Caco-2 (cell line): ENCODE measurements around the gene TPSD1. TPM values are rescaled to one million over a fixed set of nuclear protein-coding genes. Genes with fewer than 3 reads are reported as not detected.

ENCODE experiments used
- BruUV-seq: library from RNA; stranded (reverse); fragments of 400-500 nt; replicated peaks from 2 replicates; lab custom pipeline; 2021; lab: Mats Ljungman, UMichigan
- CTCF ChIA-PET: fragments of 300-600 bp; sonication (Branson Sonifier 250); formaldehyde crosslinking; loops from one replicate; lab custom pipeline; 2022; ENCODE audit warnings: antibody characterized with exemption; lab: Charles Lee
- POLR2A ChIA-PET: fragments of 300-600 bp; sonication (Branson Sonifier 250); formaldehyde crosslinking; loops from one replicate; lab custom pipeline; 2022; ENCODE audit warnings: antibody characterized with exemption; lab: Charles Lee
- DNase-seq, 2 experiments: peaks; one replicate each; pipeline versions ENCODE4 v3.0.0 to v3.0.0-alpha.2; 2020 to 2022
- H3K27me3 ChIP-seq: replicated peaks from 2 replicates; pipeline ENCODE4 v1.6.0; 2011; ENCODE audit warnings: low read length; ENCODE audit not compliant: control insufficient read depth, insufficient read depth
- H3K36me3 ChIP-seq: 2 replicates; pipeline ENCODE4 v1.5.1; 2011; ENCODE audit warnings: low read length; ENCODE audit not compliant: control insufficient read depth, insufficient read depth
- H3K4me1 ChIP-seq: fragments of 250-450 bp; sonication (Bioruptor Pico); 2 replicates; pipeline ENCODE4 v1.5.1; 2020; ENCODE audit warnings: mild to moderate bottlenecking
- H3K4me3 ChIP-seq: 2 replicates; pipeline ENCODE4 v1.5.1; 2011; ENCODE audit warnings: low read depth, mild to moderate bottlenecking, control low read depth, low read length
- H3K9me3 ChIP-seq: fragments of 250-450 bp; sonication (Bioruptor Pico); 2 replicates; pipeline ENCODE4 v1.5.1; 2020; ENCODE audit warnings: mild to moderate bottlenecking, moderate library complexity
- H3K27ac Mint-ChIP-seq: one replicate; pipeline ENCODE4 v1.8.0; 2022; ENCODE audit warnings: mixed read lengths; ENCODE audit not compliant: unreplicated experiment
- H3K27me3 Mint-ChIP-seq: one replicate; pipeline ENCODE4 v1.8.0; 2022; ENCODE audit warnings: mixed read lengths; ENCODE audit not compliant: insufficient read depth, unreplicated experiment
- H3K36me3 Mint-ChIP-seq: one replicate; pipeline ENCODE4 v1.8.0; 2022; ENCODE audit warnings: mild to moderate bottlenecking, mixed read lengths; ENCODE audit not compliant: insufficient read depth, unreplicated experiment
- H3K4me1 Mint-ChIP-seq: one replicate; pipeline ENCODE4 v1.8.0; 2022; ENCODE audit warnings: low read depth, mixed read lengths; ENCODE audit not compliant: unreplicated experiment
- H3K4me3 Mint-ChIP-seq: one replicate; pipeline ENCODE4 v1.8.0; 2022; ENCODE audit warnings: mild to moderate bottlenecking, moderate library complexity, mixed read lengths; ENCODE audit not compliant: unreplicated experiment
- H3K9me3 Mint-ChIP-seq: one replicate; pipeline ENCODE4 v1.8.0; 2022; ENCODE audit warnings: mixed read lengths; ENCODE audit not compliant: unreplicated experiment
- intact Hi-C: fragments of 100-400 bp; cut with micrococcal nuclease; formaldehyde crosslinking; loops from one replicate; pipeline ENCODE4 v1.10.0; 2022; ENCODE audit not compliant: unreplicated experiment
- total RNA-seq: library from RNA; stranded (reverse); gene quantifications from 2 replicates; pipeline ENCODE4 v1.2.3, GENCODE V29; 2022
- TF ChIP-seq, protein P1 (sequence below), 2 experiments: fragments of 200-600 bp in 1 of 2; IDR thresholded peaks; 1 replicate in 1 of 2; 2 replicates in 1 of 2; pipeline versions ENCODE4 v1.5.1 to v1.8.0; 2011 to 2022; ENCODE audit warnings: antibody characterized with exemption in 1 of 2, control low read depth in 1 of 2, inconsistent platforms in 1 of 2, low read depth in 1 of 2, low read length in 1 of 2, mild to moderate bottlenecking in 1 of 2, moderate library complexity in 1 of 2; ENCODE audit not compliant: insufficient read depth in 1 of 2, severe bottlenecking in 1 of 2, unreplicated experiment in 1 of 2

TPSD1 gene
- total RNA-seq, 1 experiment from 2014 or later: not detected

- Histone ChIP-seq H3K36me3 (no peaks in the 10 kb centered on the region), H3K9me3 (no peaks in the 10 kb centered on the region), H3K4me3 (no peak overlapping the region), H3K4me1 (no peaks in the 10 kb centered on the region), H3K27me3 (no peaks in the 10 kb centered on the region)
- BruUV-seq: no TSS peak
- Mint-ChIP-seq H3K4me1 (no peaks in the 10 kb centered on the region), H3K9me3 (peaks cover 7% of the 10 kb centered on the region), H3K4me3 (no peak overlapping the region), H3K36me3 (no peaks in the 10 kb centered on the region), H3K27me3 (peaks cover 2% of the 10 kb centered on the region), H3K27ac (no peak overlapping the region)
- TF ChIP-seq, protein P1, sequence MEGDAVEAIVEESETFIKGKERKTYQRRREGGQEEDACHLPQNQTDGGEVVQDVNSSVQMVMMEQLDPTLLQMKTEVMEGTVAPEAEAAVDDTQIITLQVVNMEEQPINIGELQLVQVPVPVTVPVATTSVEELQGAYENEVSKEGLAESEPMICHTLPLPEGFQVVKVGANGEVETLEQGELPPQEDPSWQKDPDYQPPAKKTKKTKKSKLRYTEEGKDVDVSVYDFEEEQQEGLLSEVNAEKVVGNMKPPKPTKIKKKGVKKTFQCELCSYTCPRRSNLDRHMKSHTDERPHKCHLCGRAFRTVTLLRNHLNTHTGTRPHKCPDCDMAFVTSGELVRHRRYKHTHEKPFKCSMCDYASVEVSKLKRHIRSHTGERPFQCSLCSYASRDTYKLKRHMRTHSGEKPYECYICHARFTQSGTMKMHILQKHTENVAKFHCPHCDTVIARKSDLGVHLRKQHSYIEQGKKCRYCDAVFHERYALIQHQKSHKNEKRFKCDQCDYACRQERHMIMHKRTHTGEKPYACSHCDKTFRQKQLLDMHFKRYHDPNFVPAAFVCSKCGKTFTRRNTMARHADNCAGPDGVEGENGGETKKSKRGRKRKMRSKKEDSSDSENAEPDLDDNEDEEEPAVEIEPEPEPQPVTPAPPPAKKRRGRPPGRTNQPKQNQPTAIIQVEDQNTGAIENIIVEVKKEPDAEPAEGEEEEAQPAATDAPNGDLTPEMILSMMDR (IDR thresholded peaks at IDR 0.05; ENCODE audit: insufficient read depth in 1 of 2, low read depth in 1 of 2, low read length in 1 of 2, severe bottlenecking in 1 of 2, unreplicated experiment in 1 of 2): no peak
- intact Hi-C loops: no loop called here
- no peak for DNase-seq
- ChIA-PET POLR2A (no interaction called here), CTCF (no interaction called here)
Measured at GRCh38 chr16:1277617-1278282, 21.9 kb downstream of the TPSD1 start.

- Mint-ChIP-seq H3K4me3 (no peak overlapping the region), H3K4me1 (no peaks in the 10 kb centered on the region), H3K36me3 (peaks cover 4% of the 10 kb centered on the region), H3K27me3 (no peaks in the 10 kb centered on the region), H3K9me3 (peaks cover 7% of the 10 kb centered on the region), H3K27ac (no peak overlapping the region)
- POLR2A ChIA-PET: no interaction called here
- TF ChIP-seq, protein P1 (IDR thresholded peaks at IDR 0.05; ENCODE audit: insufficient read depth in 1 of 2, low read depth in 1 of 2, low read length in 1 of 2, severe bottlenecking in 1 of 2, unreplicated experiment in 1 of 2): no peak
- no peaks in the 10 kb centered on the region for H3K4me1 ChIP-seq
- no peaks in the 10 kb centered on the region for H3K36me3 ChIP-seq
- BruUV-seq: no TSS peak
- intact Hi-C loops: no loop called here
- no peak overlapping the region for H3K4me3 ChIP-seq
- DNase-seq: no peak
- CTCF ChIA-PET: no interaction called here
- H3K27me3 ChIP-seq: no peaks in the 10 kb centered on the region
- no peaks in the 10 kb centered on the region for H3K9me3 ChIP-seq
Measured at GRCh38 chr16:1278477-1278876, 22.6 kb downstream of the TPSD1 start.

- intact Hi-C loops: no loop called here
- no TSS peak for BruUV-seq
- Mint-ChIP-seq H3K27ac (no peak overlapping the region), H3K36me3 (peaks cover 5% of the 10 kb centered on the region), H3K27me3 (no peaks in the 10 kb centered on the region), H3K4me1 (no peaks in the 10 kb centered on the region), H3K9me3 (peaks cover 7% of the 10 kb centered on the region), H3K4me3 (no peak overlapping the region)
- POLR2A ChIA-PET: no interaction called here
- Histone ChIP-seq H3K36me3 (no peaks in the 10 kb centered on the region), H3K9me3 (no peaks in the 10 kb centered on the region), H3K27me3 (no peaks in the 10 kb centered on the region), H3K4me1 (no peaks in the 10 kb centered on the region), H3K4me3 (no peak overlapping the region)
- TF ChIP-seq, protein P1 (IDR thresholded peaks at IDR 0.05; ENCODE audit: insufficient read depth in 1 of 2, low read depth in 1 of 2, low read length in 1 of 2, severe bottlenecking in 1 of 2, unreplicated experiment in 1 of 2): no peak
- CTCF ChIA-PET: no interaction called here
- no peak for DNase-seq
Measured at GRCh38 chr16:1279081-1279944, 23.4 kb downstream of the TPSD1 start.
